Peyer's patch (tissue), 4 donors: ENCODE measurements around the gene GDPD5. TPM values are rescaled to one million over a fixed set of nuclear protein-coding genes. Genes with fewer than 3 reads are reported as not detected.

Experiments
- DNase-seq, 3 donors: peaks; one replicate each; pipeline ENCODE4 v3.0.0-alpha.2; 2017 to 2019
- H3K27ac ChIP-seq, 4 donors: fragments of 200-600 bp; sonication (generic); one replicate each; pipeline ENCODE4 v1.5.1; 2016 to 2019
- H3K27me3 ChIP-seq, 2 donors: fragments of 200-600 bp; sonication (generic); one replicate each; pipeline ENCODE4 v1.5.1; 2019
- H3K36me3 ChIP-seq, 3 donors: fragments of 200-600 bp; sonication (generic); one replicate each; pipeline ENCODE4 v1.5.1; 2016 to 2019
- H3K4me1 ChIP-seq, 4 donors: fragments of 200-600 bp; sonication (generic); one replicate each; pipeline ENCODE4 v1.5.1; 2016 to 2019
- H3K4me3 ChIP-seq, 4 donors: fragments of 200-600 bp; sonication (generic); 1 replicate in 3 of 4; 2 replicates in 1 of 4; pipeline ENCODE4 v1.5.1; 2016 to 2019; ENCODE audit warnings: mild to moderate bottlenecking in 1 of 4
- H3K9me3 ChIP-seq, 4 donors: fragments of 200-600 bp; sonication (generic); one replicate each; pipeline ENCODE4 v1.5.1; 2016 to 2019; ENCODE audit warnings: mild to moderate bottlenecking in 1 of 4
- POLR2A ChIP-seq, 2 donors: fragments of 450-650 bp; IDR thresholded peaks; one replicate each; pipeline ENCODE4 v1.5.1; 2017; ENCODE audit warnings: antibody characterized with exemption in 2 of 2, mild to moderate bottlenecking in 2 of 2, moderate library complexity in 2 of 2
- total RNA-seq, 4 donors: library from RNA; depleted of rRNA; stranded (reverse); fragments of >200 nt; gene quantifications; one replicate each; pipeline ENCODE4 v1.1.0, GENCODE V29; 2016
- TF ChIP-seq, protein P1 (sequence below), 6 experiments: fragments of 450-650 bp in 4 of 6; fragments of 200-600 bp in 2 of 6; sonication (generic) in 1 of 6; IDR thresholded peaks; one replicate each; pipeline ENCODE4 v1.5.1; 2017 to 2019; ENCODE audit warnings: antibody characterized with exemption in 6 of 6, mild to moderate bottlenecking in 3 of 6, moderate library complexity in 1 of 6

GDPD5 gene
- total RNA-seq, 4 donors from 2014 or later, result 2.5 to 48.9 (median 22.2) TPM

DNA sequence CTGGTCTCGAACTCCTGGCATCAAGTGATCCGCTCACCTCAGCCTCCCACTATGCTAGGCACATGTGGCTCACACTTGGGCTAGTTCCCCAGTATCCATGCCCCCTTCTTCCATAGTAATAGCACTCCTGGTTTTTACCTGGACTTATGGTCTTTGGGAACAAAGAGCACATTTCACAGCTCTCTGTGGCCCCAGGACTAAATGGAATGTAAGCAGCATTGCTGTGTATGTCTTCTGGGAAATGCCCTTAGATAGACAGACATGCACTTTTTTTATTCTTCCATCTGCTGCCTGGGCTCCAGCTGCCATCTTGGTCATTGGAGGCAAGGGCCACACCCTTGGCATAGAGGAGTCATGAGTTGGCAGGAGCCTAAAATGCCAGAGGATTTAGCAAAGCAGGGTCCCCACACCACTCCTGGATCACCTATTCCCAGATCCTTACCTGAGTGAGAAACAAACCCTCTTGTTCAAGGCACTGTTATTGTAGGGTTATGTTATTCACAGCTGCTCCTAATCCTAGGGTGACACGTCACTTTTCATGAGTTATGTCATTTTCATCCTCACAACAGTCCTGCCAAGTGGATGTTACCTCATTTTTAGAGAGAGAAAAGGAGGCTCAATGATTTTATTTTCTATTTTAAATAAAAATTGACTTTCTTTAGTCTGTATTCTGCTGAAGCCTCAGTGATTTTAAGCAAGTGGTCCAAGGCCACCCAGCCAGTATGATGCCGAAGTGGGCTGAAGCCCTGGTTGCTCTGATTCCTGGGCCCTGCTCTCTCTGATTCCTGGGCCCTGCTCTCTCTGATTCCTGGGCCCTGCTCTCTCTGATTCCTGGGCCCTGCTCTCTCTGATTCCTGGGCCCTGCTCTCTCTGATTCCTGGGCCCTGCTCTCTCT is 15.7 kb upstream of the GDPD5 start:
- DNase-seq, result no peak
- Histone ChIP-seq H3K36me3 (no peaks in the 10 kb centered on the region), H3K4me3 (no peak overlapping the region), H3K4me1 (no peaks in the 10 kb centered on the region), H3K27me3 (no peaks in the 10 kb centered on the region), H3K9me3 (no peaks in the 10 kb centered on the region), H3K27ac (no peak overlapping the region)
- no peak for TF ChIP-seq POLR2A (IDR thresholded peaks at IDR 0.05)
- TF ChIP-seq, protein P1, sequence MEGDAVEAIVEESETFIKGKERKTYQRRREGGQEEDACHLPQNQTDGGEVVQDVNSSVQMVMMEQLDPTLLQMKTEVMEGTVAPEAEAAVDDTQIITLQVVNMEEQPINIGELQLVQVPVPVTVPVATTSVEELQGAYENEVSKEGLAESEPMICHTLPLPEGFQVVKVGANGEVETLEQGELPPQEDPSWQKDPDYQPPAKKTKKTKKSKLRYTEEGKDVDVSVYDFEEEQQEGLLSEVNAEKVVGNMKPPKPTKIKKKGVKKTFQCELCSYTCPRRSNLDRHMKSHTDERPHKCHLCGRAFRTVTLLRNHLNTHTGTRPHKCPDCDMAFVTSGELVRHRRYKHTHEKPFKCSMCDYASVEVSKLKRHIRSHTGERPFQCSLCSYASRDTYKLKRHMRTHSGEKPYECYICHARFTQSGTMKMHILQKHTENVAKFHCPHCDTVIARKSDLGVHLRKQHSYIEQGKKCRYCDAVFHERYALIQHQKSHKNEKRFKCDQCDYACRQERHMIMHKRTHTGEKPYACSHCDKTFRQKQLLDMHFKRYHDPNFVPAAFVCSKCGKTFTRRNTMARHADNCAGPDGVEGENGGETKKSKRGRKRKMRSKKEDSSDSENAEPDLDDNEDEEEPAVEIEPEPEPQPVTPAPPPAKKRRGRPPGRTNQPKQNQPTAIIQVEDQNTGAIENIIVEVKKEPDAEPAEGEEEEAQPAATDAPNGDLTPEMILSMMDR (IDR thresholded peaks at IDR 0.05), result no peak

DNA sequence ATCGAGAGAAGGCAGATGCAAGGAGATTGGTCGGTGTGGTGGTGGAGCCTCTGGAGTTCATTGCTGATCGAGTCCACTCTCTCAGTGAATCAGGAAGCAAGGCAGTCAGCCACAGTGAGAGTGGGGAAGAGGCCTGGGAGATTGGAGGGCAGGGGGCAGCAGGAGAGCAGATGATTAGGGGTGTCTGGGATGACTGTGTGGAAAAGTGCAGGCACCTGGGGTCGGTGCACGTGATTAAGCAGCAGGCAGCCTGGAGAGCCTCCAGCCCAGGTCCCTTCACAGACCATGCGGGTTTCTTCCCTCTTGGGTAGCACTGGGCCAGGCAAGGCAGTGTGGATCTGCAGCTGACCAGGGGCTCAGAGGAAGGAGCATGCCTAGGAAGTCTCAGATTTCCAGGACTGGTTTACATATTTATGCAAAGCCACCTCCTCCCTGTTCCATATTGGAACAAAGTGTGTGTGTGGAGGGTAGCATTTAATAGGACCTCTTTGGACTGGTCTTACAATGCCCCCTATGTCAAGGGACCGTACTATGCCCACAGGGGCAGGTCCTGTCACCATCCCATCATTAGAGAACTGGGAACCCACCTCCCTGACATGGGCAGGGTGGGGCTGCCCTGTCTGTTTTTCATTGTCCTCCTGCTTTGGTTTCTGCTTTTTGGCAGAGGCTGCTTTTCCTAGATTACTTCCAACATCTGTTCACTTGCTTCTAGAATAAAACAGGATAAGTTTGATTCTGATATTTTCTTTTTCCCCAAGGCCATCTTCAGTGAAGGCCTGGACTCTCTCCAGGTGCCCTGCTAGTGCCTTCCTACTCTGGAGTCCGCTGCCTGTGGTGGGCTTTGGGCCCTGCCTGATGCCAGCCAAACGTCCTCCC is 14.0 kb upstream of the GDPD5 start:
- H3K4me3 ChIP-seq, result no peak overlapping the region
- no peak for DNase-seq
- H3K27me3 ChIP-seq, result no peaks in the 10 kb centered on the region

DNA sequence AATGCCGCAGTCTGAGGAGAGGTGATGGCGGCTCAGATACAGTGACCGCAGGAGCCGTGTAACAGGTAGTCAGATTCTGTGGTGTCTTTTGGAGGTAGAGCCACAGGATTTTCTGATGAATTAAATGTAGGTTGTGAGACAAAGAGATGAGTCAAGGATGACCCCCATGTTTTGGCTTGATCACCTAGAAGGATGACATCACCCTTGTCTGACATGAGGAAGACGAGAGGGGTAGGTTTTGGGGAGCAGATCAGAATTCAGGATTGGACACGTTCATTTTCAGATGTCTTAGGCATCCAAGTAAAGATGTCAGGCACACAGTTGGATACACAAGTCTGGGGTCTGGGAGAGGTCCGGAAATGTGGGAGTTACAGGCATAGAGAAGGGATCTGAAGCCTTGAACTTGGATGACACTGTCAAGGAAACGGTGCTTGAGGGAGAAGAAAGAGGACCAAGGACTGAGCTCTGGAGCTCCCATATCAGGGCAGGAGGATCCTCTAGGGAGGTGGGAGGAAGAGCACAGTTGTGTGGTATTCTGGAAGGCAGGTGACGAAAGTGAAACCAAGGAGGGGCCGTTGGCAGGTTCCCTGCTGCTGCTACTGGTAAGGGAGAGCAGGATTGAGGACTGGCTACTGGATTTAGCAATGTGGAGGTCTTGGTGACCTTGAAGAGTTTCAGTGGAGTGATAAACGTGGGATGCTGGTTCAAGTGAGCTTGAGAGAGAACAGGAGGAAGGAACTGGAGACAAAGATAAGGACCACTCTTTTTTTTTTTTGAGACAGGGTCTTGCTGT is 12.6 kb upstream of the GDPD5 start:
- H3K9me3 ChIP-seq, result no peaks in the 10 kb centered on the region
- H3K4me1 ChIP-seq, result no peaks in the 10 kb centered on the region
- no peak overlapping the region for H3K4me3 ChIP-seq
- no peaks in the 10 kb centered on the region for H3K36me3 ChIP-seq
- DNase-seq, result no peak
- H3K27ac ChIP-seq, result no peak overlapping the region
- TF ChIP-seq, protein P1 (IDR thresholded peaks at IDR 0.05), result no peak
- no peak for TF ChIP-seq POLR2A (IDR thresholded peaks at IDR 0.05)
- H3K27me3 ChIP-seq, result no peaks in the 10 kb centered on the region

More for the DNA sequence above, 14.0 kb upstream of the GDPD5 start:
- Histone ChIP-seq H3K36me3 (no peaks in the 10 kb centered on the region), H3K4me1 (no peaks in the 10 kb centered on the region), H3K9me3 (no peaks in the 10 kb centered on the region), H3K27ac (no peak overlapping the region)
- TF ChIP-seq, protein P1 (IDR thresholded peaks at IDR 0.05), result no peak
- TF ChIP-seq POLR2A (IDR thresholded peaks at IDR 0.05), result no peak

DNA sequence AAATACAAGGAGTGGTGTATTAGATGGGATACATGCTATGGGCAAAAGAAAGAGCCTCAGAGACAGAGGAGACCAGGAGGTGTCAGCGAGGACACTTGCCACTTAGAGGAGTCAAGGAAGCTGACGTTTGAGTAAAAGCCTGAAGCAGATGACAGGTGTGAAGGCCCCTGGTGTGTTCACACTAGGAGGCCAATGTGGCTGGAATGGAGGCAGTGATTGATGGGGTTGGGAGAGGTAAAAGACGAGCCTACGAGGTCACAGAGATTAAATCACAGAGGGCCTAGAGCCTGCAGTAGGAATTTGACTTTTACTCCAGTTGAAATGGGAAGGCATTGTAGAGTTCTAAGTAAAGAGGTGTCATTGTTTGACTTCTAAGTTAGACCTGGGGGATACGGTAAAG is 12.0 kb upstream of the GDPD5 start:
- H3K9me3 ChIP-seq, result no peaks in the 10 kb centered on the region
- no peak overlapping the region for H3K4me3 ChIP-seq
- no peaks in the 10 kb centered on the region for H3K27me3 ChIP-seq
- no peak for TF ChIP-seq POLR2A (IDR thresholded peaks at IDR 0.05)
- TF ChIP-seq, protein P1 (IDR thresholded peaks at IDR 0.05), result no peak
- DNase-seq, result no peak
- H3K4me1 ChIP-seq, result no peaks in the 10 kb centered on the region
- no peaks in the 10 kb centered on the region for H3K36me3 ChIP-seq
- H3K27ac ChIP-seq, result no peak overlapping the region
